VCaP (cell line): ENCODE results near the gene VPS13C.
A peak's percentile ranks its signal among the peaks of the same experiment; 100 is the strongest.
"Not testable (repeated sequence)": the region's sequence is repeated elsewhere in the genome, so short reads cannot be mapped to it uniquely, and the experiment has no call there.

ENCODE experiments used
- H3K27ac ChIP-seq: fragments of 450-650 bp; 2 replicates; pipeline ENCODE4 v1.5.1; 2017
- CTCF ChIP-seq: fragments of 450-650 bp; conservative IDR thresholded peaks from 2 replicates; pipeline ENCODE4 v1.5.1; 2017; ENCODE audit warnings: mild to moderate bottlenecking, moderate library complexity

Gene VPS13C

DNA sequence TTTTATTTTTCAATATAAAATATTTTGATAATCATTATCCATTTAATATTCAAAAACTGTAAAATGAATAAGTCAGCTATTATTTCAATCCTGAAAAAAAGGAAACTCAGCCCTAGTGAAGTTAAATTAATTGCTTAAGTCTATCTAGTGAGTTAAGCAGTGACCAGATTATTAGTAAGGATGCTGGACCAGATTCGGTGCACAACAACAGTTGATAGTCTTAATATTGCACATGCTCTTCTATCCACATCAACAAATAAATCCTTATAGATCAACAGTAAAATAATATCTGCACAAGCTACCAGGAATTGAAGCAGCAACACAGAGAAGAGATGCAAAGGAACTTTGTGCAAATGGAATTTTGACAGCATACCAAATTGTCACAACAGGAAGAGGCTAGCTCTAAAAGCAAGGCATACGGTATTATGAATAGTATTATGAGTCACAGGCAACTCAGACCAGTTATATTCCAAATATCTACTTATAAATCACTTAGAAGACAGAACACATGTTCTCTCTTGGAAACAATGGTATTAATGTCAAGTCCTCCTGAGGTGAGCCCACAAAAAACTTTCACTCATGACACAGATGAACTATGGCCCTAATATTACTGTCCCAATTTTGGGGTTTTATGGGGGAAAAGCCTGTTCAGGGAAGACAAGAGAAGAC is 24.9 kb downstream of the VPS13C start:
- no peak for TF ChIP-seq CTCF
- H3K27ac ChIP-seq = no peak overlapping the region

DNA sequence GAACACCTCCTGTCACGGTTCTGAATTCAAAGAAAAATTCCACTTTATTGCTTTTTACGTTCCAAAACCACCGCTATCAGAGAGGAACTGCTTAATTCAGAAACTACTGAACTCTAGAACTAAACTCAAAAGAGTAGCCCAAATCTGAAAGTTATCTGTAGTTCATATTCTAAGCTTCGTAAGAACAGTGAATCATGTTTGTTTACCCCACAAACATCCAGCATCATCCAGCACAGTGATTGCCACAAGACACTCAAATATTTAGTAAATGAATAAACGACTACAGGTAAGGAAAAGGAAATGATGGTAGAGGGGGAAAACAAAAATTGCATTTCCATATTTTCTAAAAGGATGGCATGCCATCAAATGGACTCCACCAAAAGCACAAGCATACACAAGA is 32.3 kb downstream of the VPS13C start:
- no peak for TF ChIP-seq CTCF
- H3K27ac ChIP-seq = no peak overlapping the region

DNA sequence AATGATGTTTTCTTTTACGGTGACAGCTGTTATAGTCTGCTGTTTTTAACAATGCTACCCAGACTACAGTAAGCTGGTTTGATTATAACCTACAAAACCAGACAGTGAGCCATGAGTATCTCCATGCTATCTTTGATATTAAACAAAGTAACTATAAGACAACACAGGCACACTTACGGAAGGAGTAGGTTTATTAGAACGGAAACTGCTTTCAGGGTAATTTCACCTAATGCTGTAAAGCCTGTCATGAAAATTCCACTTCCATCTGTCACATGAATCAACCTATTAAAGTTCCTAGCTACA is 33.0 kb downstream of the VPS13C start:
- H3K27ac ChIP-seq = no peak overlapping the region

GRCh38 chr15:62026487-62027262 is 33.6 kb downstream of the VPS13C start:
- H3K27ac ChIP-seq = no peak overlapping the region
- TF ChIP-seq CTCF = no peak

More for the DNA sequence above, 33.0 kb downstream of the VPS13C start:
- TF ChIP-seq CTCF = no peak

- TF ChIP-seq CTCF = peak; percentile 51
Observed at GRCh38 chr15:62021991-62022600, 38.2 kb downstream of the VPS13C start.

DNA sequence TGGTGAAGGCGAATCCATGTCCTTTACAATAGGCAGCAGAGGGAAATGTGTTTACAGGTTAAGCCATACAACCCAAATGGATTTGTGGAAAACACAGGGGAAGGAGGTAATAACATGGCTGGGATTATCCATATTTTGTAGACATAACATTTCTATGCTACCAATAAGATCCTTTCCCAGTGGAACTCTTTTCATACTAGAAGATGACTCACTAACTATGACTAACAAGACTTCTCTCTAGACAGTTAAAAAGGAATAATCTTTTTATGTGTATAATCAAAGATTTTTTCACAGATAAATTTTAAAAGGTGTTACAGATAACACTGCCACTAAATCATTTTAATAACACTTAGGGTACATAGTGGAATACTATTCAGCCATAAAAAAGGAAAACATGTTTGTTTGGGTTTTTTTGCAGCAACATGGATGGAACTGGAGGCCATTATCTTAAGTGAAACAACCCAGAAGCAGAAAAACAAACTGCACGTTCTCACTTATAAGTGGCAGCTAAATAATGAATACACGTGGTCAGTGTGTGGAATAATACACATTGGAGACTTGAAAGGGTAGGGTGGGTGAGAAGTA is 39.6 kb downstream of the VPS13C start:
- no peak overlapping the region for H3K27ac ChIP-seq
- no peak for TF ChIP-seq CTCF

More at GRCh38 chr15:62021991-62022600, 38.2 kb downstream of the VPS13C start:
- no peak overlapping the region for H3K27ac ChIP-seq

- H3K27ac ChIP-seq = not testable (repeated sequence)
Observed at GRCh38 chr15:62005354-62005753, 54.9 kb downstream of the VPS13C start.
